IMR-90 (cell line): ENCODE data around the gene CERS6.

Experiments
- CEBPB ChIP-seq: IDR thresholded peaks from 2 replicates; pipeline ENCODE4 v1.6.1; 2012; ENCODE audit warnings: low read depth, low read length, improper control_type of control experiment
- CTCF ChIP-seq: conservative IDR thresholded peaks from 2 replicates; pipeline ENCODE4 v1.5.1; 2012; ENCODE audit warnings: mild to moderate bottlenecking, low read depth, low read length, improper control_type of control experiment
- FOS ChIP-seq: fragments of 150-350 bp; IDR thresholded peaks from 2 replicates; pipeline ENCODE4 v1.6.1; 2016; ENCODE audit warnings: low read depth, low read length
- MAFK ChIP-seq: IDR thresholded peaks from 2 replicates; pipeline ENCODE4 v1.6.1; 2012; ENCODE audit warnings: low read depth, low read length, improper control_type of control experiment
- POLR2A ChIP-seq: IDR thresholded peaks from 2 replicates; pipeline ENCODE4 v1.6.1; 2012; ENCODE audit warnings: mild to moderate bottlenecking, low read depth, low read length
- RAD21 ChIP-seq: IDR thresholded peaks from 2 replicates; pipeline ENCODE4 v1.6.1; 2012; ENCODE audit warnings: low read length, improper control_type of control experiment
- RCOR1 ChIP-seq: IDR thresholded peaks from 2 replicates; pipeline ENCODE4 v1.6.1; 2012; ENCODE audit warnings: mild to moderate bottlenecking, low read length, improper control_type of control experiment; ENCODE audit not compliant: insufficient replicate concordance
- RFX5 ChIP-seq: IDR thresholded peaks from 2 replicates; pipeline ENCODE4 v1.8.0; 2012; ENCODE audit warnings: low read depth, mild to moderate bottlenecking, low read length, moderate library complexity
- SMC3 ChIP-seq: fragments of 150-350 bp; IDR thresholded peaks from 2 replicates; pipeline ENCODE4 v1.6.1; 2016; ENCODE audit warnings: low read depth, mild to moderate bottlenecking, antibody characterized with exemption, low read length, moderate library complexity
- USF2 ChIP-seq: fragments of 150-350 bp; IDR thresholded peaks from 2 replicates; pipeline ENCODE4 v1.6.1; 2017; ENCODE audit warnings: mild to moderate bottlenecking, antibody characterized with exemption, low read length, low read depth

GRCh38 chr2:168702579-168702978 lies 246.5 kb downstream of the CERS6 start:
- TF ChIP-seq CEBPB = no peak
- no peak for TF ChIP-seq POLR2A
- no peak for TF ChIP-seq CTCF
- no peak for TF ChIP-seq RAD21
- no peak for TF ChIP-seq RFX5
- TF ChIP-seq SMC3 = no peak
- TF ChIP-seq MAFK = 0 out of 2 replicates have a peak, but pooled peaks have one; percentile 3
- no peak for TF ChIP-seq USF2
- no peak for TF ChIP-seq FOS
- no peak for TF ChIP-seq RCOR1
